ENCODE data around the gene TRAPPC3. TPM values are rescaled to one million over a fixed set of nuclear protein-coding genes. Genes with fewer than 3 reads are reported as not detected.

TRAPPC3 gene
- total RNA-seq, 1 donor from 2014 or later: 95.9 TPM

DNA sequence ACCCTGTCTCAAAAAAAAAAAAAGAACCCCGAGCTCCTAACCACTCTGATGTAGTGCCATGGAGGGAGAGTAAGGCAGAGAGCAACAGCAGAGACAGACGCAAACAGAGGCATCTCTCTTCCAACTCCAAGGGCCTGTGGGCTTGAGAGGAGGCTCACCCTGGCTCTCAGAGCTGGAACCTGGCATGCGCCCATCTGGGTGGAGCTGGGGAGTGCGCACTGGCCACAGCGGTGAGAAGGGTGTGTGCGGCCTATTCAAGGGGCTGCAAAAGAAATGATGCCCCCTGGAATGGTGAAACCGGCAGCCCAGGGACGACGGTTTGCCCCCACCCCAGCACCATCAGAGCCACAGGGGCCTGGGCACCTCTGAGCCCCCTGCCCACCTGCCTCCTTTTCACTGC is 41.9 kb downstream of the TRAPPC3 start:
- DNase-seq (ENCODE audit: low read depth): no peak
- TF ChIP-seq, protein P1, sequence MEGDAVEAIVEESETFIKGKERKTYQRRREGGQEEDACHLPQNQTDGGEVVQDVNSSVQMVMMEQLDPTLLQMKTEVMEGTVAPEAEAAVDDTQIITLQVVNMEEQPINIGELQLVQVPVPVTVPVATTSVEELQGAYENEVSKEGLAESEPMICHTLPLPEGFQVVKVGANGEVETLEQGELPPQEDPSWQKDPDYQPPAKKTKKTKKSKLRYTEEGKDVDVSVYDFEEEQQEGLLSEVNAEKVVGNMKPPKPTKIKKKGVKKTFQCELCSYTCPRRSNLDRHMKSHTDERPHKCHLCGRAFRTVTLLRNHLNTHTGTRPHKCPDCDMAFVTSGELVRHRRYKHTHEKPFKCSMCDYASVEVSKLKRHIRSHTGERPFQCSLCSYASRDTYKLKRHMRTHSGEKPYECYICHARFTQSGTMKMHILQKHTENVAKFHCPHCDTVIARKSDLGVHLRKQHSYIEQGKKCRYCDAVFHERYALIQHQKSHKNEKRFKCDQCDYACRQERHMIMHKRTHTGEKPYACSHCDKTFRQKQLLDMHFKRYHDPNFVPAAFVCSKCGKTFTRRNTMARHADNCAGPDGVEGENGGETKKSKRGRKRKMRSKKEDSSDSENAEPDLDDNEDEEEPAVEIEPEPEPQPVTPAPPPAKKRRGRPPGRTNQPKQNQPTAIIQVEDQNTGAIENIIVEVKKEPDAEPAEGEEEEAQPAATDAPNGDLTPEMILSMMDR (conservative IDR thresholded peaks at IDR 0.05; ENCODE audit: low read depth, low read length): no peak
- H3K4me3 ChIP-seq (ENCODE audit: low read depth, low read length): no peak overlapping the region

DNA sequence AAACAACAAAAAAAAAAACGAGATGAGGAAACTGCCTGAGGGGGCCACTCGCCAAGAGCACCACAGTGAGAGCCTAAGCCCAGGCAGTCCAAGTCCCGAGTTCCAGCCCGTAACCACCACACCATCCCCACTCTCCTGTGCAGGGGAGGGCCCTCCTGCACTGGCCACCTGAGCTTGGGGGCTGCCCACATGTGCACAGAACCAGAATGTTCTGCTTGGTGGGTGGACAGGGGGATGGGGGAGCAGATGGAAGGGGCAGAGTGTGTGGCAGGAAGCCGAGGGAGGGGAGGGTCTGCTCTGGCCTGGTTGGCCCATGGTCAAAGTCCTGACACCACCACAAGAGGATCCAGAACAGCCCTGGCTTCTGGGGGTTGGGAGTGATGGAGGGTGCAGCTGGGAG is 43.0 kb downstream of the TRAPPC3 start:
- no peak overlapping the region for H3K4me3 ChIP-seq (ENCODE audit: low read depth, low read length)
- TF ChIP-seq, protein P1 (conservative IDR thresholded peaks at IDR 0.05; ENCODE audit: low read depth, low read length): no peak
- DNase-seq (ENCODE audit: low read depth): no peak

DNA sequence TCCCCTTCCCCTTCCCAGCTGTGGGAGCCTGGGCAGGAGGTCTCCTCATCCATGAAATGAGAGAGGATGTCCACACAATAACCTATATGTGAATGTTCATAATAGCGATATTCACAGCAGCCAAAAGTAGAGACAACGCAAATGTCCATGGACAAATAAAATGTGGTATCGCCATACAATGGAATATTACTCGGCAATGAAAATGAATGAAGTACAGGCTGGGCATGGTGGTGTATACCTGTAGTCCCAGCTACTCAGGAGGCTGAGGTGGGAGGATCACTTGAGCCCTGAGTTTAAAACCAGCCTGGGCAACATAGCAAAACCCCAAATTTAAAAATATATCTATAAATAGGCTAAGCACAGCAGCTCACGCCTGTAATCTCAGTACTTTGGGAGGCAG is 47.7 kb downstream of the TRAPPC3 start:
- no peak for DNase-seq (ENCODE audit: low read depth)
- TF ChIP-seq, protein P1 (conservative IDR thresholded peaks at IDR 0.05; ENCODE audit: low read depth, low read length): no peak
- H3K4me3 ChIP-seq (ENCODE audit: low read depth, low read length): no peak overlapping the region

DNA sequence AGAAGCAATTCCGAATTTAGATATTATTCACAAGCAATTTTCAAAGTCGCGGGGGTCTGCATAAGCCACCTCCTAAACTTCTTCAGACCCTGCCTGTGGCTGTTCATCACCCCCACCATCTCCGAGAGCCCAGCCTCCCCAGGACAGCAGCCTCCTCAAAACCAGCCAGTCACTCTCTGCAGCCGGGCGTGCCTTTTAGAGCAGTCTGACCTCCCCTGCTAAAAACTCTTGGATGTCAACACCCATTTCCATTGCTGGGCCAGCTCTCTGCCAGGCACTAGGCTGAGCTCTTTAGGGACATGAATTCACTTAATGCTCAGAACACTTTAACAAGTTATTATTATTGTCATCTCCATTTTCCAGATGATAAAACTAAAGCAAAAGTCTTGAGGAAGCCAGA is 48.9 kb downstream of the TRAPPC3 start:
- DNase-seq (ENCODE audit: low read depth): no peak
- TF ChIP-seq, protein P1 (conservative IDR thresholded peaks at IDR 0.05; ENCODE audit: low read depth, low read length): no peak
- H3K4me3 ChIP-seq (ENCODE audit: low read depth, low read length): no peak overlapping the region

DNA sequence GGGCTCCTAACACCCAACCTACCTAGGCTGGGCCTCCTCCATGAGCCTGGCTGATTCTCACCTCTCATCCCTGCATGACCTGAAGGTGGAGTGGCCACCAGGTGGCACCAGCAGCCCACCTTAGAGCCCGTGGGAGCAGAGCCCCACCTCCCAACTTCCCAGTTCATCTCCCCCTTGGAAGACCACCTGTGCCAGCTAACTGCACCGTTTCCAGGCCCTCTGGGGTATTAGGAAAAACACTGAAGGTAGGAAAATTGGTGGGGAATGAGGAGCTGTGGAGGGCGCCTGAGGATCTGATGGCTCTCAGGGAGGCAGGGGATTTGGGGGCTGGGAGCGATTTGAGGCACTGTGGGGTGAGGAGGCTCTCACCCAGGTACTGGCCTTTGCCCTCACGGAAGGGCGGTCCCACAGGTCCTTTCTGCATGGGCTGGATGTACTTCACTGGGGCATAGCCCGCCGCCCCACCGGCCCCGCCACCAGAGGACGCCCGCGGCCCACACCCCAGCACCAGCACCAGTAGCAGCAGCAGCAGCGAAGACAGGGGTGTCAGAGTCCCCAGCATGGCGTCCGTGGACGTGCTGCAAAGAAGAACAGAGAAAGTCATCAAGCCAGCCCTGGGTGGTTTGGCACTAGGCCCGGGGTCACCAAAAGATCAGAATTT is 49.5 kb downstream of the TRAPPC3 start:
- H3K4me3 ChIP-seq (ENCODE audit: low read depth, low read length): no peak overlapping the region
- TF ChIP-seq, protein P1 (conservative IDR thresholded peaks at IDR 0.05; ENCODE audit: low read depth, low read length): peak; percentile 76
- DNase-seq (ENCODE audit: low read depth): no peak

DNA sequence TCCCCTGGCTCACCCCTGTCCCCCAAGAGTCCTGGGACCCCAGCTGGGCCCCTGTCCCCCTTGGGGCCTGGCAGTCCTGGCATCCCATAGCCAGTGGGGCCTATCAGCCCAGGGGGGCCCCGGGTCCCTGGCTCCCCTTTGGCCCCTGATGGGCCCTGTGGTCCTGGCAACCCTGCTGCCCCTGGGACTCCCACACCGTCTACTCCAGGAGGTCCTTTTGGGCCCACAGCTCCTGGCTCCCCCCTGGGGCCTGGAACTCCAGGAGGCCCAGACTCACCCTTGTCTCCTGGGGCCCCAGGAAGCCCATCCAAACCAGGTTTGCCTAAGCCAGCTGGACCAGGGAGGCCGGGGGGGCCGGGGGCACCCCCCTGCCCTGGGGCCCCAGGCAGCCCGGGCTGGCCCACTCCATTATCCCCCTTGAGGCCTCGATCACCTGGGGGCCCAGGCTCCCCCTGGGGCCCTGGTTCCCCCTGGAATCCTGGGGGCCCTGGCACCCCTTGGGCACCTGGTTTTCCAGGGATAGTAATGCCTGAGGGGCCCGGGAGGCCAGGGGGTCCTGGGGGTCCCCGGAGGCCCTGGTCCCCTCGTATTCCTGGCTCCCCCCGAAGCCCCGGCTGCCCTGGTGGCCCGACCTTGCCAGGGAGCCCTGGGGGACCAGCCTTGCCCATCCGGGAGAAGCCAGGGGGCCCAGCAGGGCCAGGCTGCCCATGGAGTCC is 50.5 kb downstream of the TRAPPC3 start:
- no peak for DNase-seq (ENCODE audit: low read depth)
- TF ChIP-seq, protein P1 (conservative IDR thresholded peaks at IDR 0.05; ENCODE audit: low read depth, low read length): no peak
- H3K4me3 ChIP-seq (ENCODE audit: low read depth, low read length): no peak overlapping the region

Data from epithelial cell of proximal tubule (primary cell).